PFSK-1 (cell line): ENCODE data around the gene ABCA10.

Experiments used
- FOXP2 ChIP-seq: optimal IDR thresholded peaks from 2 replicates; pipeline ENCODE3; 2011; ENCODE audit warnings: borderline replicate concordance, control low read depth, inconsistent platforms; ENCODE audit not compliant: insufficient read depth; ENCODE audit errors: extremely low read length, extremely low read depth
- POLR2AphosphoS5 ChIP-seq: IDR thresholded peaks from 2 replicates; pipeline ENCODE4 v1.6.1; 2012; ENCODE audit warnings: low read depth, mild to moderate bottlenecking, control low read depth, low read length, moderate library complexity
- REST ChIP-seq, 2 experiments: IDR thresholded peaks; 2 replicates each; pipeline versions ENCODE4 v1.6.1 to v1.8.0; 2011 to 2012; ENCODE audit warnings: low read depth in 2 of 2, low read length in 2 of 2, control low read depth in 1 of 2, inconsistent platforms in 1 of 2, mild to moderate bottlenecking in 1 of 2, moderate library complexity in 1 of 2; ENCODE audit not compliant: insufficient read depth in 1 of 2
- SIN3A ChIP-seq: IDR thresholded peaks from 2 replicates; pipeline ENCODE4 v1.6.1; 2012; ENCODE audit warnings: mild to moderate bottlenecking, low read length, moderate library complexity, borderline replicate concordance; ENCODE audit not compliant: insufficient read depth
- TAF1 ChIP-seq: IDR thresholded peaks from 2 replicates; pipeline ENCODE4 v1.6.1; 2012; ENCODE audit warnings: low read length, control low read depth, borderline replicate concordance; ENCODE audit not compliant: insufficient read depth

- TF ChIP-seq POLR2AphosphoS5 (no peak), REST (IDR thresholded peaks at IDR 0.05; ENCODE audit: insufficient read depth in 1 of 2, low read depth in 2 of 2, low read length in 2 of 2) (peak in 1 of 2 experiments; percentile 72; a peak in 2 of 4 replicates), TAF1 (no peak), SIN3A (no peak), FOXP2 (no peak)
Observed at GRCh38 chr17:69166957-69167356, 61.7 kb downstream of the ABCA10 start.
